Measurements from ENCODE around the gene HELZ.

The HELZ gene

DNA sequence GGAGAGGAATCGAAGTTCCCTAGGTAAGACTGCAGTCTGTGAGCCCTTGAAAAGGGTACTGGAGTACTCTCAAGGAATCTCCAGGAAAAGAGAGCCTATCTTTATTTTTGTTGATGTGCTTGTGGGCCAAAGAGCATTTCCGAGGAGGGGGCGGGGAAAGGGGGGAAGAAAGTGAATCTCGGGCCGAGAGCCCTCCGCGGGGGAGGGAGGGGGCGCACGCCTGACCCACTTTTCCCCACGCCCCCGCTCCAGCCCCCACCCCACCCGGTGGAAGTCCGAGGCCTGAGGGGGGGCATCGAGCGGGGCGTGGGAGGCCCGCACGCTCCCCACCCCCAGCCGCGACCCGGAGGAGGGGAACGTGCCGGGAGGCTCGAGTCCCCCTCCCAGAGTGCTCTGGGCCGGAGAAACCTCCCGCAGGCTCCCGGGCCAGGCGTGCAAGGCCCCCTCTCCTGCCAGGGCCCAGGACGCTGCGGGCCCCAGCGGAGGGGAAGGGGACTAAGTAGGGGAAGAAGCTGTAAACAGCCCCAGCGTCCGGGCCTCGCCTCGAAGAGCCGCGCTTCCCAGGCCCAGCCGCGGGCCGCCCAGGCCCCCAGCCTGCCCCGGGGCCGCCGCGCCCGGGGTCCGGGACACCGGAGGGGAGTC is 444 bp downstream of the HELZ start:
- no peaks in the 10 kb centered on the region for H3K36me3 ChIP-seq (ENCODE audit: control insufficient read depth, insufficient read depth, low read length)
- H3K9me3 ChIP-seq (ENCODE audit: control insufficient read depth, low read length) = no peaks in the 10 kb centered on the region
- H3K4me1 ChIP-seq (ENCODE audit: control insufficient read depth, insufficient read depth, low read length) = peaks cover 17% of the 10 kb centered on the region

DNA sequence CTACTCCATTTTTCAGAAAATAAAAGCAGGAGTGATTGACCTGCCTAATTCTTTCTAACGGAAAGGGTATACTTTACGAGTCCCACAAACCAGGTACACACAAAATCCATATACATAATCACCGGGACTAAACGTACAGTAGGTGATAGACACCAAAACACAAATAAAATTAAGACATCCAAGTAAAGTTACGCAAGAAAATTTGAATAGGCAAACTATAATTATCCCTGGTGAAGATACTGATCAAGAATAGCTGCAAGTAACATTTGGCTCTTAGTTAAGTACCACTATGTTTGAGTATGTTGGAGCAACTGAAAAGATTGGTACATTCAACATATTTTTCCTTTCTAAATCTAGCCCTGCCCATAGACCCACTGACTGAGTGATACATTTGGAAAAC is 1.7 kb downstream of the HELZ start:
- Histone ChIP-seq H3K36me3 (ENCODE audit: control insufficient read depth, insufficient read depth, low read length) (no peaks in the 10 kb centered on the region), H3K4me1 (ENCODE audit: control insufficient read depth, insufficient read depth, low read length) (peaks cover 17% of the 10 kb centered on the region), H3K9ac (ENCODE audit: low read length) (no peak overlapping the region), H3K27me3 (ENCODE audit: control insufficient read depth, insufficient read depth, low read length) (no peaks in the 10 kb centered on the region), H3K4me3 (ENCODE audit: low read length) (no peak overlapping the region), H3K9me3 (ENCODE audit: control insufficient read depth, low read length) (no peaks in the 10 kb centered on the region)

More for the DNA sequence above, 444 bp downstream of the HELZ start:
- Histone ChIP-seq H3K4me3 (ENCODE audit: low read length) (peak overlapping the region; percentile 47), H3K27me3 (ENCODE audit: control insufficient read depth, insufficient read depth, low read length) (no peaks in the 10 kb centered on the region), H3K9ac (ENCODE audit: low read length) (peak overlapping the region; percentile 96)

DNA sequence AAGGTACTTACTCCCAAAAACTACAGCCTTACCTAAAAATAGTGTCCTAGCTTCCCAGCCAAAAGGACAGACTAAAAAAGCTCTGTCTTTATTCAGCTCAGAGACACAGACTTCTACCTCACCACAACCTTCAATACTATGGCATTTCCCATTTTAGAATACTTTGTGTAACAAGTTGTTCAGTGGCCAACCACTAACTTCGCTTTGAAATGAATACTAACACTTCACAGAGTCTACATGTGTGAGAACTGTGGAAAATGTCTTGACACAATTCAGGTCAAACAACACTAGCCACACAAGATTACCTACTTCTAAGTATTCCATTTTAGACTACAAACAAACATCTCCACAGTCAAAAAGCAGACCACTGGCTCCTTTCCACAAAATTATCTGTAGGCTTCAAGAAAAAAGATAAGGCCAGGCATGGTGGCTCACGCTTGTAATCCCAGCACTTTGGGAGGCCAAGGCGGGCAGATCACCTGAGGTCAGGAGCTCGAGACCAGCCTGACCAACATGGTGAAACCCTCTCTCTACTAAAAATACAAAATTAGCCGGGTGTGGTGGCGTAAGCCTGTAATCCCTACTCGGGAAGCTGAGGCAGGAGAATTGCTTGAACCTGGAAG is 3.2 kb downstream of the HELZ start:
- no peaks in the 10 kb centered on the region for H3K9me3 ChIP-seq (ENCODE audit: control insufficient read depth, low read length)
- no peak overlapping the region for H3K9ac ChIP-seq (ENCODE audit: low read length)
- H3K27me3 ChIP-seq (ENCODE audit: control insufficient read depth, insufficient read depth, low read length) = no peaks in the 10 kb centered on the region
- H3K4me1 ChIP-seq (ENCODE audit: control insufficient read depth, insufficient read depth, low read length) = peaks cover 6% of the 10 kb centered on the region
- H3K36me3 ChIP-seq (ENCODE audit: control insufficient read depth, insufficient read depth, low read length) = no peaks in the 10 kb centered on the region
- H3K4me3 ChIP-seq (ENCODE audit: low read length) = no peak overlapping the region

DNA sequence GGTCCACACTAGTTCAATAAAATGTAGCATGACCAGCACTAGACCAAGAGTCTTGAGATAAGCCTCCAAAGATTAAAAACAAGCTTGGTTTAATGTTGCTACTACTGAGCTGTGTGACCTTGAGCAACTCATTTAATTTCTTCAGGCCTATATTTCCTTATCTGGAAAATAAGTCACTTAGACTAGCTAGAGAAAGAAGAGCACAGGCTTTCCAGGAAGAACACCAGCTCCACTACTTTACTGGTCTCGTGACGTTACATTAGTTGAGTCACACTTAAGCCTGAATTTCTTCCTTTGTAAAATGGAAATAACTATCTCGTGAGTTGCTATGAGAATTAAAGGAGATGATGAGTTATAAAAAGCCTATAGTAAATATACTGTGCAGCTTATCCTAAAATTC is 5.4 kb downstream of the HELZ start:
- Histone ChIP-seq H3K9ac (ENCODE audit: low read length) (no peak overlapping the region), H3K9me3 (ENCODE audit: control insufficient read depth, low read length) (no peaks in the 10 kb centered on the region), H3K36me3 (ENCODE audit: control insufficient read depth, insufficient read depth, low read length) (peaks cover 4% of the 10 kb centered on the region), H3K4me3 (ENCODE audit: low read length) (no peak overlapping the region), H3K4me1 (ENCODE audit: control insufficient read depth, insufficient read depth, low read length) (no peaks in the 10 kb centered on the region), H3K27me3 (ENCODE audit: control insufficient read depth, insufficient read depth, low read length) (no peaks in the 10 kb centered on the region)

DNA sequence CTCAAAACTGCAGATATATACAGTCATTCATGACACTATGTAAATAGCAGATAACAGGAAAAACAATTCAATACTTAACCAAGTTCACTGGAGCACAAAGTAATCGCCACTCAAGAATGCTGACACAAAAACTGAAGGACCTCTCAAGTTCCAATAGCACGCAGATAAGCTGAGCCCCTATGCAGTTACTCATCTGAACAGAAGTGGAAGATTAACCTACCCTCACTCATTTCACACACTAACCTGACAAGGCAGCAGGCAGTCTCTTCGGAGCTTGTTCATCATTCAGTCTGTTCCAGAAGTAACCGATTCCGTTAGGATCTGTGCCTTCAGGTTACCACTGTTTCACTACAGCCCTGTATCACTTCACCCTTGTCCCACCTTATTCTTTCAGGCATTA is 6.0 kb downstream of the HELZ start:
- H3K36me3 ChIP-seq (ENCODE audit: control insufficient read depth, insufficient read depth, low read length) = peaks cover 4% of the 10 kb centered on the region
- H3K27me3 ChIP-seq (ENCODE audit: control insufficient read depth, insufficient read depth, low read length) = no peaks in the 10 kb centered on the region
- H3K9ac ChIP-seq (ENCODE audit: low read length) = no peak overlapping the region
- no peaks in the 10 kb centered on the region for H3K4me1 ChIP-seq (ENCODE audit: control insufficient read depth, insufficient read depth, low read length)
- no peaks in the 10 kb centered on the region for H3K9me3 ChIP-seq (ENCODE audit: control insufficient read depth, low read length)
- H3K4me3 ChIP-seq (ENCODE audit: low read length) = no peak overlapping the region

DNA sequence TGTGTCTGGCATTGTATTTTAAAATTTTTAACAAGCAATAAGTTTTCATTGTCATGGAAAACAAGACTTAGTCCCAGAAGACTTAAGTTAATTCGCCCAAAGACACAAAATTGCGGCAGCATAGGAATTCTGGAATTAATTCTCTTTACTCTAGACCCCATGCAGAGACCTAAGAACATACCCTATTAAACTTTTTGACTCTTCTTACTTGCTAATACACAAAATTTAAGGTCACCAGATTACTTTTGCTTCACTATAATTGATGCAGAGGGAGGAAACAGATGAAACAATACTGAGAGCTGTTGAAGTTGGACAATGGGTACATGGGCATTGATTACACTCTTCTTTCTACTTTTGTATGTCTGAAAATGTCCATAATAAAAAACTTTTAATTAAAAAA is 12.6 kb downstream of the HELZ start:
- Histone ChIP-seq H3K27me3 (ENCODE audit: control insufficient read depth, insufficient read depth, low read length) (no peaks in the 10 kb centered on the region), H3K4me3 (ENCODE audit: low read length) (no peak overlapping the region), H3K9me3 (ENCODE audit: control insufficient read depth, low read length) (no peaks in the 10 kb centered on the region), H3K36me3 (ENCODE audit: control insufficient read depth, insufficient read depth, low read length) (peaks cover 4% of the 10 kb centered on the region), H3K9ac (ENCODE audit: low read length) (no peak overlapping the region), H3K4me1 (ENCODE audit: control insufficient read depth, insufficient read depth, low read length) (no peaks in the 10 kb centered on the region)

DNA sequence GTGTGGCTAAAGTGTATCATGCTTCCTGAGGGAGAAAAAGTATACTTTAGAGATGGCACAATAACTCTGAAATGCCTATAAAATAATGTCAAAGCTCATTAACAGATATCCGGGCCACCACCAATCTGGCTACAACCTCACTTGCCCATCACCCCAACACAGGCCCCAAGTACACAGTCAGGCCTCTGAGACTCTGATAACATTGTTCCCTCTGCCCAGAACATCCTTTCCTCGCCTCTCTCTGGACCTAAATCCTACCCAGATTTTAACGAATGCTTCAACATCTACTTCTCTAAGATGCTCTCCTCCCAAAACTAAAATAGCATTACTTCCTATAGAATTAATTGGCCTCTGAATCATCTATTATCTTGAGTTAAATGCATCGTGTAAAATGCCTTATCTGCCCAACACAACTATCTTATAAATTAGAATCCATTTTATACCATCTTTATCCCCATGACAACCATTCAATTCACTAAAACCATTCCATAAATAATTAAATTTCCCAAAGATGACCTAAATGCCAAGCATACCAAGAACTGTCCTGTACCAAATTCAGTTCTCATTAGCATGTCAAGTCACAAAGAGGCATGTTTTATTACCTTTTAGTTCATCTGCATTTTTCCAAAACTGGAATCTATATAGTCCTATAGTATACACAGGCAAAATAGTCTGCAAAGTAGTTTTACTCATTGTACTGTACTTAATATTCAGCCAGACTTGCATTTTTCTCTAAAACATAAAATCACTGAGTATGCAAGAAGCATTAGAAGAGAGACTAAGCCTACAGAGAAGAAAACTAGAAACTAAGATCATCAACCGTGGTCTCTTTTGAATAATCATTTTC is 15.7 kb downstream of the HELZ start:
- Histone ChIP-seq H3K4me1 (ENCODE audit: control insufficient read depth, insufficient read depth, low read length) (no peaks in the 10 kb centered on the region), H3K4me3 (ENCODE audit: low read length) (no peak overlapping the region), H3K9ac (ENCODE audit: low read length) (no peak overlapping the region), H3K27me3 (ENCODE audit: control insufficient read depth, insufficient read depth, low read length) (no peaks in the 10 kb centered on the region), H3K9me3 (ENCODE audit: control insufficient read depth, low read length) (no peaks in the 10 kb centered on the region), H3K36me3 (ENCODE audit: control insufficient read depth, insufficient read depth, low read length) (no peaks in the 10 kb centered on the region)

DNA sequence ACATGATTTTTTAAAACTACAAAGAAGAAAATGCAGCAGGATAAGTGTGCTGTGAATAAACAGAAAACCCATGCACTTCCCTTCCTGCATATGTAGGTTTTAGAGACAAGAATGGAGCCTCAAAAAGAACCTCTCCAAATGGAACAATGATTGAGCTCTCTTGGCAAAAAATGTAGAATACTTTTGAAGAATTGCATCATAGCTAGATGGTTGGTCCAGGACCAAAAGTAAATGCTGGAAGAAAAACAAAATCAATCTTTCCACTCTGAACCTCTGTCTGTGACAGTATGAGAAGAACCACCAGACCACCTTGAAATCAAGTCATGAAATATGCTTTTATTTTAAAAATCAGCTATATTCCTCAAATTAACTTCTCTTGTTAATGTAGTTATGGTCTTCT is 17.5 kb downstream of the HELZ start:
- Histone ChIP-seq H3K4me1 (ENCODE audit: control insufficient read depth, insufficient read depth, low read length) (no peaks in the 10 kb centered on the region), H3K9me3 (ENCODE audit: control insufficient read depth, low read length) (no peaks in the 10 kb centered on the region), H3K27me3 (ENCODE audit: control insufficient read depth, insufficient read depth, low read length) (no peaks in the 10 kb centered on the region), H3K36me3 (ENCODE audit: control insufficient read depth, insufficient read depth, low read length) (no peaks in the 10 kb centered on the region), H3K9ac (ENCODE audit: low read length) (no peak overlapping the region), H3K4me3 (ENCODE audit: low read length) (no peak overlapping the region)

DNA sequence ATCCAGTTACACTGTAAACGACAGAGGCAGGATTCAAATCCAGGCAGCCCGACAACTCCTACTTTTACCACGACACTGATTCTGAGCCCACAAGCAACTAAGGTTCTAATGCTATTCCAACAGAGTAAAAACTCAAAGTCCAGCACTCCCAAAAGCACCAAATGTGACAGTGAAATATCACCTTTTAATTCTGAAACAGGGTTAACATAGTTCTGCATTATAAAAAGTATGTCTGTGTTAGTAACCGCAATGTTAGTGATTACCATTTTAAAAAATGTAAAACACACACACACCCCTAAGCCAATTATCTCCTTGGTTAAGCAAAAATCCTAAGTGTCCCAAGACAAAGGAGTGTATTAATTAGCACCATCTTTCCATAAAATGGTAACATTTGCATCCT is 19.7 kb downstream of the HELZ start:
- Histone ChIP-seq H3K36me3 (ENCODE audit: control insufficient read depth, insufficient read depth, low read length) (no peaks in the 10 kb centered on the region), H3K4me3 (ENCODE audit: low read length) (no peak overlapping the region), H3K27me3 (ENCODE audit: control insufficient read depth, insufficient read depth, low read length) (no peaks in the 10 kb centered on the region), H3K9me3 (ENCODE audit: control insufficient read depth, low read length) (no peaks in the 10 kb centered on the region), H3K9ac (ENCODE audit: low read length) (no peak overlapping the region), H3K4me1 (ENCODE audit: control insufficient read depth, insufficient read depth, low read length) (no peaks in the 10 kb centered on the region)

DNA sequence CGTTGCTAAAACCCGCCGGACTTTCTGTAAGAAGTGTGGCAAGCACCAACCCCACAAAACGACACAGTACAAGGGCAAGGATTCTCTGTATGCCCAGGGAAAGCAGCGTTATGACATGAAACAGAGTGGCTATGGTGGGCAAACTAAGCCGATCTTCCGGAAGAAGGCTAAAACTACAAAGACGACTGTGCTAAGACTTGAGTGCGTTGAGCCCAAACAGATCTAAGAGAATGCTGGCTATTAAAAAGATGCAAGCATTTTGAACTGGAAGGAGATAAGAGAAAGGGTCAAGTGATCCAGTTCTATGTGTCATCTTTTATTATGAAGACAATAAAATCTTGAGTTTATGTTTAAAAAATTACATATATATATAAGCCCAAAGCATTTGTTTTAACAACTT is 20.3 kb downstream of the HELZ start:
- Histone ChIP-seq H3K4me3 (ENCODE audit: low read length) (no peak overlapping the region), H3K4me1 (ENCODE audit: control insufficient read depth, insufficient read depth, low read length) (no peaks in the 10 kb centered on the region), H3K36me3 (ENCODE audit: control insufficient read depth, insufficient read depth, low read length) (no peaks in the 10 kb centered on the region), H3K9ac (ENCODE audit: low read length) (no peak overlapping the region), H3K9me3 (ENCODE audit: control insufficient read depth, low read length) (no peaks in the 10 kb centered on the region), H3K27me3 (ENCODE audit: control insufficient read depth, insufficient read depth, low read length) (no peaks in the 10 kb centered on the region)

DNA sequence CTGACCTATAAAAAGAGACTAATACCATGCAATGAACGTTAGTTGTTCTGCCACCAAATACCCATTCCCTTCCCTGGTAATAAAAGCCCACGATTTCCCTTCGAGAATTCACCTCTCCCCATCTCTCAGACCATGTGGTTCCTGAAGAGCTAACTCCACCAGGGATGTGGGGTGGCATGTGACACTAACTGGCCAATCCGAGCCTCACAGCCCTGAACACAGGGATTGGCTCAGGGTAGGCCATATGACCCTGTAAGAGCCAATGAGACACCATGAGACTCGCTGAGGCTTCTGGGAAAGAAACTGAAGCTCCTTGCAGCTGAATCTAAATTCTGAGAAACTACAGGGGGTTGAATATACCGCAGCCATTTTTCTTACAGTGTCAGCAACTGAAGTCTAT is 21.1 kb downstream of the HELZ start:
- H3K9me3 ChIP-seq (ENCODE audit: control insufficient read depth, low read length) = no peaks in the 10 kb centered on the region
- H3K36me3 ChIP-seq (ENCODE audit: control insufficient read depth, insufficient read depth, low read length) = no peaks in the 10 kb centered on the region
- no peaks in the 10 kb centered on the region for H3K4me1 ChIP-seq (ENCODE audit: control insufficient read depth, insufficient read depth, low read length)
- no peak overlapping the region for H3K4me3 ChIP-seq (ENCODE audit: low read length)
- no peak overlapping the region for H3K9ac ChIP-seq (ENCODE audit: low read length)
- no peaks in the 10 kb centered on the region for H3K27me3 ChIP-seq (ENCODE audit: control insufficient read depth, insufficient read depth, low read length)

Data from mucosa of stomach (tissue), 1 donor.